Activated naive CD4-positive, alpha-beta T cell treated with anti-CD3 and anti-CD28 coated beads, Interleukin-2, amount 10 ng/mL, durations not matched to agents 5 hours and 36 hours (primary cell): Measurements from ENCODE around the gene MED12L. TPM values are rescaled to one million over a fixed set of nuclear protein-coding genes. Genes with fewer than 3 reads are reported as not detected.

Experiments
- total RNA-seq, 2 experiments: library from RNA; stranded (reverse); gene quantifications; one replicate each; pipeline ENCODE4 v1.2.3, GENCODE V29; 2021

Gene MED12L
- under 1 TPM; 0.18 to 0.26 TPM for total RNA-seq

GRCh38 chr3:151085227-151085888 lies at the start of gene MED12L:
Gene MED12L, plus strand, starts transcription at chr3:151085664. Its CDS starts 1,263 bp downstream, at chr3:151086927.

GRCh38 chr3:151203051-151203420 lies 117.6 kb downstream of the MED12L start, which contains the start of gene GPR171:
Gene GPR171, minus strand, starts transcription at chr3:151203216. Its CDS starts 3,830 bp downstream, at chr3:151199386.

GRCh38 chr3:151278230-151278629 lies 192.8 kb downstream of the MED12L start, which contains the start of gene P2RY14:
Gene P2RY14, minus strand, starts transcription at chr3:151278542. Its CDS starts 64,226 bp downstream, at chr3:151214316.

GRCh38 chr3:151316267-151316991 lies 231.0 kb downstream of the MED12L start, which contains the start of gene GPR87:
Gene GPR87, minus strand, starts transcription at chr3:151316820. Its CDS starts 16,720 bp downstream, at chr3:151300100.

GRCh38 chr3:151329363-151329762 lies 243.9 kb downstream of the MED12L start, which contains the start of gene P2RY13:
Gene P2RY13, minus strand, starts transcription at chr3:151329549. Its CDS starts 21 bp downstream, at chr3:151329528.

GRCh38 chr3:151384741-151385174 lies 299.3 kb downstream of the MED12L start, which contains the start of gene P2RY12:
Gene P2RY12, minus strand, starts transcription at chr3:151384753. Its CDS starts 45,908 bp downstream, at chr3:151338845.

GRCh38 chr3:151460774-151461450 lies 375.4 kb downstream of the MED12L start, which contains the start of gene IGSF10:
Gene IGSF10, minus strand, starts transcription at chr3:151461061. Its CDS starts 2,352 bp downstream, at chr3:151458709.

Other genes with a start within 250 kb of the MED12L start
- gene MINDY4B, start 180.2 kb upstream of the MED12L start, total RNA-seq = not detected
- gene CLRN1, start 112.9 kb upstream of the MED12L start, total RNA-seq = not detected
- gene GPR171, start 117.6 kb downstream of the MED12L start, total RNA-seq = 100 to 1,000 TPM; 242 to 252 TPM
- gene P2RY14, start 192.9 kb downstream of the MED12L start, total RNA-seq = under 1 TPM; 0.51 to 0.66 TPM
- not detected for gene GPR87, start 231.2 kb downstream of the MED12L start, total RNA-seq
- not detected for gene P2RY13, start 243.9 kb downstream of the MED12L start, total RNA-seq